Iris pigment epithelial cell (primary cell): Measurements from ENCODE around the gene MFAP2.
"Not testable (repeated sequence)": the region's sequence is repeated elsewhere in the genome, so short reads cannot be mapped to it uniquely, and the experiment has no call there.

Experiments
- DNase-seq: peaks from one replicate; pipeline ENCODE4 v3.0.0-alpha.2; 2011; ENCODE audit warnings: low read depth

Gene MFAP2

GRCh38 chr1:16979475-16980327, 719 bp downstream of the MFAP2 start:
- no peak for DNase-seq

GRCh38 chr1:16978567-16979474, 1.6 kb downstream of the MFAP2 start:
- DNase-seq = peak; percentile 86

GRCh38 chr1:16978139-16978538, 2.3 kb downstream of the MFAP2 start:
- DNase-seq = no peak

GRCh38 chr1:16977377-16977776, 3.0 kb downstream of the MFAP2 start:
- DNase-seq = no peak

- no peak for DNase-seq
These were observed 3.5 kb downstream of the MFAP2 start for GRCh38 chr1:16976966-16977365.

- no peak for DNase-seq
These were observed 4.6 kb downstream of the MFAP2 start for GRCh38 chr1:16975838-16976237.

- no peak for DNase-seq
These were observed 5.2 kb downstream of the MFAP2 start for GRCh38 chr1:16975211-16975610.

GRCh38 chr1:16973215-16973614, 7.2 kb downstream of the MFAP2 start:
- no peak for DNase-seq

- DNase-seq = no peak
These were observed 8.1 kb downstream of the MFAP2 start for GRCh38 chr1:16972189-16972895.

- peak; percentile 21 for DNase-seq
These were observed 8.9 kb downstream of the MFAP2 start for GRCh38 chr1:16971341-16972188.

- DNase-seq = no peak
These were observed 10.1 kb downstream of the MFAP2 start for GRCh38 chr1:16970132-16970910.

GRCh38 chr1:16969651-16970050, 10.8 kb downstream of the MFAP2 start:
- no peak for DNase-seq

GRCh38 chr1:16969057-16969611, 11.3 kb downstream of the MFAP2 start:
- no peak for DNase-seq

- DNase-seq = no peak
These were observed 12.0 kb downstream of the MFAP2 start for GRCh38 chr1:16968372-16968771.

- no peak for DNase-seq
These were observed 12.5 kb downstream of the MFAP2 start for GRCh38 chr1:16967962-16968361.

- peak; percentile 84 for DNase-seq
These were observed 13.3 kb downstream of the MFAP2 start for GRCh38 chr1:16967095-16967575.

- no peak for DNase-seq
These were observed 14.1 kb downstream of the MFAP2 start for GRCh38 chr1:16966282-16966681.

- no peak for DNase-seq
These were observed 14.8 kb downstream of the MFAP2 start for GRCh38 chr1:16965486-16966067.

GRCh38 chr1:16964169-16964568, 16.3 kb downstream of the MFAP2 start:
- DNase-seq = not testable (repeated sequence)
